OCI-LY3 (cell line): ENCODE results near the gene MGAT4D.
"Not testable (repeated sequence)": the region's sequence is repeated elsewhere in the genome, so short reads cannot be mapped to it uniquely, and the experiment has no call there.

Source experiments
- H2AFZ ChIP-seq: fragments of 200-600, 300-600 bp; shearing (Covaris generic); 2 replicates; pipeline ENCODE4 v1.6.0; 2014; ENCODE audit warnings: antibody characterized with exemption, low read depth, low read length
- H3K27ac ChIP-seq: fragments of 200-600, 300-600 bp; sonication (generic); 2 replicates; pipeline ENCODE4 v1.5.1; 2014; ENCODE audit warnings: mild to moderate bottlenecking, low read length, moderate library complexity, mixed read lengths
- H3K27me3 ChIP-seq: fragments of 200-600, 300-600 bp; sonication (generic); 2 replicates; pipeline ENCODE4 v1.6.1; 2014; ENCODE audit warnings: low read depth, low read length, mixed read lengths
- H3K36me3 ChIP-seq: fragments of 200-600, 300-600 bp; sonication (generic); replicated peaks from 2 replicates; pipeline ENCODE3; 2014; ENCODE audit warnings: low read depth, low read length, mixed read lengths
- H3K4me1 ChIP-seq: fragments of 300-600, 200-600 bp; sonication (generic); 2 replicates; pipeline ENCODE4 v1.6.1; 2014; ENCODE audit warnings: low read length, mixed read lengths
- H3K4me2 ChIP-seq: fragments of 200-600, 300-600 bp; sonication (generic); 2 replicates; pipeline ENCODE4 v1.6.1; 2014; ENCODE audit warnings: low read length, mixed read lengths
- H3K4me3 ChIP-seq: fragments of 300-600, 200-600 bp; sonication (generic); 2 replicates; pipeline ENCODE4 v1.5.1; 2014; ENCODE audit warnings: antibody characterized with exemption, mild to moderate bottlenecking, low read length, moderate library complexity
- H3K79me2 ChIP-seq: fragments of 300-600, 200-600 bp; shearing (Covaris generic); 2 replicates; pipeline ENCODE4 v1.6.1; 2014; ENCODE audit warnings: mild to moderate bottlenecking, low read length, mixed read lengths
- H3K9ac ChIP-seq: fragments of 300-600, 200-600 bp; shearing (Covaris generic); 2 replicates; pipeline ENCODE4 v1.6.0; 2014; ENCODE audit warnings: mild to moderate bottlenecking, low read length, moderate library complexity
- H3K9me3 ChIP-seq: fragments of 200-600, 300-600 bp; shearing (Covaris generic); 2 replicates; pipeline ENCODE4 v1.6.1; 2014; ENCODE audit warnings: low read length, mixed read lengths; ENCODE audit not compliant: insufficient read depth
- H4K20me1 ChIP-seq: fragments of 200-600, 300-600 bp; sonication (generic); 2 replicates; pipeline ENCODE4 v1.6.1; 2016; ENCODE audit warnings: low read length, mixed read lengths; ENCODE audit not compliant: insufficient read depth
- CTCF ChIP-seq: fragments of 200-600, 300-600 bp; sonication (generic); IDR thresholded peaks from 2 replicates; pipeline ENCODE4 v1.5.1; 2014; ENCODE audit warnings: antibody characterized with exemption, low read length, low read depth
- EZH2phosphoT487 ChIP-seq: fragments of 200-600 bp; shearing (Covaris generic); IDR thresholded peaks from 2 replicates; pipeline ENCODE4 v1.6.1; 2018; ENCODE audit warnings: antibody characterized with exemption, mixed run types, low read depth

MGAT4D gene

GRCh38 chr4:140448162-140448561, 49.9 kb downstream of the MGAT4D start:
- Histone ChIP-seq H3K27ac (no peak overlapping the region), H3K79me2 (no peaks in the 10 kb centered on the region), H3K4me2 (no peak overlapping the region), H3K4me3 (no peak overlapping the region), H3K4me1 (no peaks in the 10 kb centered on the region), H3K9ac (no peak overlapping the region), H2AFZ (no peak overlapping the region), H3K9me3 (no peaks in the 10 kb centered on the region), H4K20me1 (no peaks in the 10 kb centered on the region), H3K27me3 (0 out of 2 replicates have a peak, but pooled peaks cover 3% of the 10 kb centered on the region), H3K36me3 (no peaks in the 10 kb centered on the region)
- TF ChIP-seq EZH2phosphoT487 (no peak), CTCF (no peak)

GRCh38 chr4:140444347-140444746, 53.7 kb downstream of the MGAT4D start:
- not testable (repeated sequence) for H3K9me3 ChIP-seq, H3K4me3 ChIP-seq, H3K27ac ChIP-seq, H3K36me3 ChIP-seq, H3K27me3 ChIP-seq, H3K9ac ChIP-seq, H3K4me2 ChIP-seq, H4K20me1 ChIP-seq, H3K79me2 ChIP-seq, H3K4me1 ChIP-seq, H2AFZ ChIP-seq

- no peaks in the 10 kb centered on the region for H4K20me1 ChIP-seq
- H3K9ac ChIP-seq: no peak overlapping the region
- no peak overlapping the region for H3K27ac ChIP-seq
- no peaks in the 10 kb centered on the region for H3K4me1 ChIP-seq
- no peak overlapping the region for H3K4me2 ChIP-seq
- TF ChIP-seq EZH2phosphoT487 (no peak), CTCF (no peak)
- no peaks in the 10 kb centered on the region for H3K79me2 ChIP-seq
- no peaks in the 10 kb centered on the region for H3K36me3 ChIP-seq
- H3K9me3 ChIP-seq: no peaks in the 10 kb centered on the region
- no peaks in the 10 kb centered on the region for H3K27me3 ChIP-seq
- H2AFZ ChIP-seq: no peak overlapping the region
- H3K4me3 ChIP-seq: no peak overlapping the region
Observed at GRCh38 chr4:140439644-140440142, 58.4 kb downstream of the MGAT4D start.

GRCh38 chr4:140427919-140428471, 70.1 kb downstream of the MGAT4D start:
- Histone ChIP-seq H3K4me1 (peaks cover 10% of the 10 kb centered on the region), H3K4me3 (peak overlapping the region; percentile 81), H3K36me3 (no peaks in the 10 kb centered on the region), H2AFZ (peak overlapping the region; percentile 98), H3K79me2 (no peaks in the 10 kb centered on the region), H3K4me2 (peak overlapping the region; percentile 82), H3K27ac (no peak overlapping the region), H3K9ac (peak overlapping the region; percentile 65), H3K27me3 (no peaks in the 10 kb centered on the region), H4K20me1 (no peaks in the 10 kb centered on the region), H3K9me3 (no peaks in the 10 kb centered on the region)
- TF ChIP-seq CTCF: no peak
- TF ChIP-seq EZH2phosphoT487: no peak
